HL-60 (cell line): Measurements from ENCODE around the gene DLL4.
A peak's percentile ranks its signal among the peaks of the same experiment; 100 is the strongest.

Experiments used
- GABPA ChIP-seq: IDR thresholded peaks from 2 replicates; pipeline ENCODE4 v1.6.1; 2012; ENCODE audit warnings: low read depth
- POLR2AphosphoS5 ChIP-seq: IDR thresholded peaks from 2 replicates; pipeline ENCODE4 v1.6.1; 2012; ENCODE audit warnings: low read depth
- SPI1 ChIP-seq: IDR thresholded peaks from 2 replicates; pipeline ENCODE4 v1.6.1; 2012; ENCODE audit warnings: low read depth, mild to moderate bottlenecking, borderline replicate concordance
- TF ChIP-seq, protein P1 (sequence below): IDR thresholded peaks from 2 replicates; pipeline ENCODE4 v1.6.1; 2012; ENCODE audit warnings: low read depth; ENCODE audit not compliant: insufficient replicate concordance
- TF ChIP-seq, protein P2 (sequence below): IDR thresholded peaks from one replicate; pipeline ENCODE4 v1.5.1; 2011; ENCODE audit warnings: low read length, control low read depth, inconsistent platforms; ENCODE audit not compliant: insufficient read depth

DNA sequence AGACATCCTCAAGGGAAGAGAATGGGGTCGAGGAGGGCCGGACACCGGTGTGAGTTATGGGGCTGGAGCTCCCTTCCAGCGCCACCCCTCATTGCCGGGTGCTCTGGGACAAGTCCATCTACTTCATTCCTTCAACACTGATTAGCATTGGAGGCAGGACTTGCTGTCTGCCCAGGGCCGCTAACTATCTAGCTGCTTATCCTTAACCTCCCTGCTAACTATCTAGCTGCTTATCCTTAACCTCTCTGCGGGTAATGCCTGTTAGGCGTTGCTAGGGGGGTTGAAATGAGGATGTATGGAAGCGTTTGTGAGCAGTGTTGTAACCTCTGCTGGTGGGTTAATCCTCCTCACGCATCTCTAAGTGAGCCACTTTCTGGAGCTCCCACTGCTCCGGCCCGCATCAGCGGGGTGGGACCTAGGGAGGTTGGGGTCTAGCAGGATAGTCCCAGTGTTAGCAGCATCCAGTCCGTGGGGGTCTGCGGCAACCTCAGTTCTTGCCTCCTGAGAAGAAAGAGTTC, 13.3 kb downstream of the DLL4 start:
- TF ChIP-seq, protein P1, sequence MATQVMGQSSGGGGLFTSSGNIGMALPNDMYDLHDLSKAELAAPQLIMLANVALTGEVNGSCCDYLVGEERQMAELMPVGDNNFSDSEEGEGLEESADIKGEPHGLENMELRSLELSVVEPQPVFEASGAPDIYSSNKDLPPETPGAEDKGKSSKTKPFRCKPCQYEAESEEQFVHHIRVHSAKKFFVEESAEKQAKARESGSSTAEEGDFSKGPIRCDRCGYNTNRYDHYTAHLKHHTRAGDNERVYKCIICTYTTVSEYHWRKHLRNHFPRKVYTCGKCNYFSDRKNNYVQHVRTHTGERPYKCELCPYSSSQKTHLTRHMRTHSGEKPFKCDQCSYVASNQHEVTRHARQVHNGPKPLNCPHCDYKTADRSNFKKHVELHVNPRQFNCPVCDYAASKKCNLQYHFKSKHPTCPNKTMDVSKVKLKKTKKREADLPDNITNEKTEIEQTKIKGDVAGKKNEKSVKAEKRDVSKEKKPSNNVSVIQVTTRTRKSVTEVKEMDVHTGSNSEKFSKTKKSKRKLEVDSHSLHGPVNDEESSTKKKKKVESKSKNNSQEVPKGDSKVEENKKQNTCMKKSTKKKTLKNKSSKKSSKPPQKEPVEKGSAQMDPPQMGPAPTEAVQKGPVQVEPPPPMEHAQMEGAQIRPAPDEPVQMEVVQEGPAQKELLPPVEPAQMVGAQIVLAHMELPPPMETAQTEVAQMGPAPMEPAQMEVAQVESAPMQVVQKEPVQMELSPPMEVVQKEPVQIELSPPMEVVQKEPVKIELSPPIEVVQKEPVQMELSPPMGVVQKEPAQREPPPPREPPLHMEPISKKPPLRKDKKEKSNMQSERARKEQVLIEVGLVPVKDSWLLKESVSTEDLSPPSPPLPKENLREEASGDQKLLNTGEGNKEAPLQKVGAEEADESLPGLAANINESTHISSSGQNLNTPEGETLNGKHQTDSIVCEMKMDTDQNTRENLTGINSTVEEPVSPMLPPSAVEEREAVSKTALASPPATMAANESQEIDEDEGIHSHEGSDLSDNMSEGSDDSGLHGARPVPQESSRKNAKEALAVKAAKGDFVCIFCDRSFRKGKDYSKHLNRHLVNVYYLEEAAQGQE = no peak
- TF ChIP-seq, protein P2, sequence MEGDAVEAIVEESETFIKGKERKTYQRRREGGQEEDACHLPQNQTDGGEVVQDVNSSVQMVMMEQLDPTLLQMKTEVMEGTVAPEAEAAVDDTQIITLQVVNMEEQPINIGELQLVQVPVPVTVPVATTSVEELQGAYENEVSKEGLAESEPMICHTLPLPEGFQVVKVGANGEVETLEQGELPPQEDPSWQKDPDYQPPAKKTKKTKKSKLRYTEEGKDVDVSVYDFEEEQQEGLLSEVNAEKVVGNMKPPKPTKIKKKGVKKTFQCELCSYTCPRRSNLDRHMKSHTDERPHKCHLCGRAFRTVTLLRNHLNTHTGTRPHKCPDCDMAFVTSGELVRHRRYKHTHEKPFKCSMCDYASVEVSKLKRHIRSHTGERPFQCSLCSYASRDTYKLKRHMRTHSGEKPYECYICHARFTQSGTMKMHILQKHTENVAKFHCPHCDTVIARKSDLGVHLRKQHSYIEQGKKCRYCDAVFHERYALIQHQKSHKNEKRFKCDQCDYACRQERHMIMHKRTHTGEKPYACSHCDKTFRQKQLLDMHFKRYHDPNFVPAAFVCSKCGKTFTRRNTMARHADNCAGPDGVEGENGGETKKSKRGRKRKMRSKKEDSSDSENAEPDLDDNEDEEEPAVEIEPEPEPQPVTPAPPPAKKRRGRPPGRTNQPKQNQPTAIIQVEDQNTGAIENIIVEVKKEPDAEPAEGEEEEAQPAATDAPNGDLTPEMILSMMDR = no peak
- peak; percentile 48 for TF ChIP-seq POLR2AphosphoS5
- TF ChIP-seq GABPA = peak; percentile 25; the same call in 1 of the 2 replicates
- no peak; the same call in 1 of the 2 replicates for TF ChIP-seq SPI1
